ENCODE measurements around the gene C12orf57. TPM values are rescaled to one million over a fixed set of nuclear protein-coding genes. Genes with fewer than 3 reads are reported as not detected.

Gene C12orf57
- total and polyA plus RNA-seq, 10 of the 15 experiments (the other 5 are each of a cell fraction or from before 2014, with no cell fraction given), result 64.5 to 377 (median 211) TPM

- TF ChIP-seq, protein P1, sequence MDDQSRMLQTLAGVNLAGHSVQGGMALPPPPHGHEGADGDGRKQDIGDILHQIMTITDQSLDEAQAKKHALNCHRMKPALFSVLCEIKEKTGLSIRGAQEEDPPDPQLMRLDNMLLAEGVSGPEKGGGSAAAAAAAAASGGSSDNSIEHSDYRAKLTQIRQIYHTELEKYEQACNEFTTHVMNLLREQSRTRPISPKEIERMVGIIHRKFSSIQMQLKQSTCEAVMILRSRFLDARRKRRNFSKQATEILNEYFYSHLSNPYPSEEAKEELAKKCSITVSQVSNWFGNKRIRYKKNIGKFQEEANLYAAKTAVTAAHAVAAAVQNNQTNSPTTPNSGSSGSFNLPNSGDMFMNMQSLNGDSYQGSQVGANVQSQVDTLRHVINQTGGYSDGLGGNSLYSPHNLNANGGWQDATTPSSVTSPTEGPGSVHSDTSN (IDR thresholded peaks at IDR 0.05; ENCODE audit: insufficient replicate concordance, low read depth, low read length), result peak; percentile 4
- TF ChIP-seq TARDBP (IDR thresholded peaks at IDR 0.05; ENCODE audit: borderline replicate concordance), result no peak
- peak in 1 of 3 experiments; percentile 21; a peak in 1 of 6 replicates for TF ChIP-seq CTCF (IDR thresholded peaks at IDR 0.05 in 2 of 3, conservative IDR thresholded peaks at IDR 0.05 in 1 of 3; ENCODE audit: control insufficient read depth in 2 of 3, extremely low read depth in 1 of 3, insufficient read depth in 1 of 3, low read depth in 3 of 3, low read length in 3 of 3)
- no peak for TF ChIP-seq MTA3 (IDR thresholded peaks at IDR 0.05; ENCODE audit: borderline replicate concordance, low read length)
- TF ChIP-seq POU2F2 (IDR thresholded peaks at IDR 0.05; ENCODE audit: borderline replicate concordance, low read depth, low read length), result peak; percentile 8; the same call in 1 of the 3 replicates
- TF ChIP-seq CHD2 (IDR thresholded peaks at IDR 0.05; ENCODE audit: borderline replicate concordance, low read depth, low read length), result 0 out of 2 replicates have a peak, but pooled peaks have one; percentile 30
- no peak for TF ChIP-seq MXI1 (IDR thresholded peaks at IDR 0.05; ENCODE audit: low read depth, low read length)
- peak; percentile 25; the same call in 1 of the 2 replicates for TF ChIP-seq YY1 (IDR thresholded peaks at IDR 0.05; ENCODE audit: low read depth, low read length)
- peak; percentile 40 for TF ChIP-seq MYC (IDR thresholded peaks at IDR 0.05; ENCODE audit: insufficient read depth, insufficient read length, insufficient replicate concordance, low read length, severe bottlenecking)
Observed at GRCh38 chr12:6952121-6952862, 8.5 kb downstream of the C12orf57 start (continued).

Data from GM12878 (cell line).